GM19035 (cell line): ENCODE measurements around the gene CTSD.
"Not testable (repeated sequence)": the region's sequence is repeated elsewhere in the genome, so short reads cannot be mapped to it uniquely, and the experiment has no call there.

ENCODE experiments used
- ATAC-seq: cut with Tn5 transposase; IDR thresholded peaks from one replicate; pipeline ENCODE4 v1.9.1; 2021; ENCODE audit not compliant: unreplicated experiment

The CTSD gene

GRCh38 chr11:1763796-1764661 is at the start of gene CTSD:
Gene CTSD (minus strand): TSS chr11:1763927. CDS start chr11:1763859, 68 bp downstream.
- peak; percentile 80 for ATAC-seq

- not testable (repeated sequence) for ATAC-seq
These were observed 49.6 kb upstream of the CTSD start for GRCh38 chr11:1813356-1813755.

- no peak for ATAC-seq
These were observed 49.1 kb upstream of the CTSD start for GRCh38 chr11:1812801-1813200.

- ATAC-seq, result no peak
These were observed 48.5 kb upstream of the CTSD start for GRCh38 chr11:1812274-1812673.

GRCh38 chr11:1810761-1811160 is 47.0 kb upstream of the CTSD start:
- no peak for ATAC-seq

GRCh38 chr11:1807264-1807995 is 43.7 kb upstream of the CTSD start:
- no peak for ATAC-seq

- ATAC-seq, result no peak
These were observed 41.8 kb upstream of the CTSD start for GRCh38 chr11:1805525-1805924.

GRCh38 chr11:1803835-1804519 is 40.2 kb upstream of the CTSD start:
- not testable (repeated sequence) for ATAC-seq

GRCh38 chr11:1803246-1803645 is 39.5 kb upstream of the CTSD start:
- ATAC-seq, result no peak

GRCh38 chr11:1797391-1798125 is 33.8 kb upstream of the CTSD start:
- no peak for ATAC-seq

- ATAC-seq, result no peak
These were observed 32.8 kb upstream of the CTSD start for GRCh38 chr11:1796413-1797011.

GRCh38 chr11:1793081-1793480 is 29.4 kb upstream of the CTSD start:
- no peak for ATAC-seq

GRCh38 chr11:1792461-1792860 is 28.7 kb upstream of the CTSD start:
- no peak for ATAC-seq

- no peak for ATAC-seq
These were observed 28.2 kb upstream of the CTSD start for GRCh38 chr11:1791912-1792311.

- no peak for ATAC-seq
These were observed 22.7 kb upstream of the CTSD start for GRCh38 chr11:1786466-1786865.

GRCh38 chr11:1785749-1786413 is 22.2 kb upstream of the CTSD start:
- ATAC-seq, result no peak

GRCh38 chr11:1784761-1785650 is 21.3 kb upstream of the CTSD start:
- ATAC-seq, result no peak

GRCh38 chr11:1783725-1784529 is 20.2 kb upstream of the CTSD start:
- no peak for ATAC-seq
